Measurements from ENCODE around the gene PTPN13. TPM values are rescaled to one million over a fixed set of nuclear protein-coding genes. Genes with fewer than 3 reads are reported as not detected.

Gene PTPN13
- total and polyA plus RNA-seq, 4 donors = 0.36 to 3.2 (median 1.2) TPM

DNA sequence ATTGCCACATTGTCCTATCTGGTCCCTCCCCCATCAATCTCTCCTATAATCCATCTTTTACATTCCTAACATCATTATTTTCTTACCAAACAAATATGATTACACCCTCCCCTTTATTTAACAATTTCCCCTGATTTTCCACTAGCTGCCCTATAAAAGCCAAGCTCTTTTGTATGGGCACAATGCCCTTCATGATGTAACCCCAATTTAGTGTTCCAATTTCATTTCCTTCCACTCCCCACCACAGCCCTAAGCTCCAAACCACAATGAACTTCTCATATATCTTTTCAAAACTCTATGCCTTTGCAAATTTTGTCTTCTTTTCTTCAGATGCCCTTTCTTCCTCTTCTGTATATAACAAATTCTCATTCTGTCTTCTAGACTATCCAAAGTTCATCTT is 39.5 kb upstream of the PTPN13 start:
- DNase-seq (ENCODE audit: low spot score) = no peak
- Histone ChIP-seq H3K4me1 (ENCODE audit: control insufficient read depth in 4 of 4, insufficient read depth in 4 of 4, low read length in 3 of 4) (no peaks in the 10 kb centered on the region), H3K27me3 (ENCODE audit: control insufficient read depth in 4 of 4, insufficient read depth in 4 of 4, low read length in 3 of 4) (no peaks in the 10 kb centered on the region), H3K36me3 (ENCODE audit: control insufficient read depth in 4 of 4, insufficient read depth in 3 of 4, low read depth in 1 of 4, low read length in 3 of 4) (no peaks in the 10 kb centered on the region), H3K27ac (ENCODE audit: low read depth in 1 of 2, low read length in 2 of 2) (no peak overlapping the region), H3K9ac (ENCODE audit: low read depth in 1 of 2, low read length in 2 of 2) (no peak overlapping the region), H3K4me3 (ENCODE audit: low read depth in 1 of 3, low read length in 3 of 3) (no peak overlapping the region), H3K9me3 (ENCODE audit: control insufficient read depth in 4 of 4, low read length in 3 of 4) (no peaks in the 10 kb centered on the region)
- TF ChIP-seq EGR1 (IDR thresholded peaks at IDR 0.05; ENCODE audit: low read depth in 2 of 2) (no peak), JUND (IDR thresholded peaks at IDR 0.05) (no peak), HNF4A (conservative IDR thresholded peaks at IDR 0.05) (no peak), GABPA (IDR thresholded peaks at IDR 0.05 in 1 of 2, conservative IDR thresholded peaks at IDR 0.05 in 1 of 2) (no peak), SP1 (IDR thresholded peaks at IDR 0.05) (no peak), RXRA (IDR thresholded peaks at IDR 0.05) (no peak), TAF1 (conservative IDR thresholded peaks at IDR 0.05) (no peak), FOXA1 (IDR thresholded peaks at IDR 0.05) (no peak), RAD21 (IDR thresholded peaks at IDR 0.05) (no peak), NR2F2 (IDR thresholded peaks at IDR 0.05) (no peak)
- TF ChIP-seq, protein P1, sequence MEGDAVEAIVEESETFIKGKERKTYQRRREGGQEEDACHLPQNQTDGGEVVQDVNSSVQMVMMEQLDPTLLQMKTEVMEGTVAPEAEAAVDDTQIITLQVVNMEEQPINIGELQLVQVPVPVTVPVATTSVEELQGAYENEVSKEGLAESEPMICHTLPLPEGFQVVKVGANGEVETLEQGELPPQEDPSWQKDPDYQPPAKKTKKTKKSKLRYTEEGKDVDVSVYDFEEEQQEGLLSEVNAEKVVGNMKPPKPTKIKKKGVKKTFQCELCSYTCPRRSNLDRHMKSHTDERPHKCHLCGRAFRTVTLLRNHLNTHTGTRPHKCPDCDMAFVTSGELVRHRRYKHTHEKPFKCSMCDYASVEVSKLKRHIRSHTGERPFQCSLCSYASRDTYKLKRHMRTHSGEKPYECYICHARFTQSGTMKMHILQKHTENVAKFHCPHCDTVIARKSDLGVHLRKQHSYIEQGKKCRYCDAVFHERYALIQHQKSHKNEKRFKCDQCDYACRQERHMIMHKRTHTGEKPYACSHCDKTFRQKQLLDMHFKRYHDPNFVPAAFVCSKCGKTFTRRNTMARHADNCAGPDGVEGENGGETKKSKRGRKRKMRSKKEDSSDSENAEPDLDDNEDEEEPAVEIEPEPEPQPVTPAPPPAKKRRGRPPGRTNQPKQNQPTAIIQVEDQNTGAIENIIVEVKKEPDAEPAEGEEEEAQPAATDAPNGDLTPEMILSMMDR (IDR thresholded peaks at IDR 0.05; ENCODE audit: low read depth, low read length, missing input control) = no peak
- TF ChIP-seq, protein P2, sequence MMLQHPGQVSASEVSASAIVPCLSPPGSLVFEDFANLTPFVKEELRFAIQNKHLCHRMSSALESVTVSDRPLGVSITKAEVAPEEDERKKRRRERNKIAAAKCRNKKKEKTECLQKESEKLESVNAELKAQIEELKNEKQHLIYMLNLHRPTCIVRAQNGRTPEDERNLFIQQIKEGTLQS (IDR thresholded peaks at IDR 0.05) = no peak
- TF ChIP-seq, protein P3, sequence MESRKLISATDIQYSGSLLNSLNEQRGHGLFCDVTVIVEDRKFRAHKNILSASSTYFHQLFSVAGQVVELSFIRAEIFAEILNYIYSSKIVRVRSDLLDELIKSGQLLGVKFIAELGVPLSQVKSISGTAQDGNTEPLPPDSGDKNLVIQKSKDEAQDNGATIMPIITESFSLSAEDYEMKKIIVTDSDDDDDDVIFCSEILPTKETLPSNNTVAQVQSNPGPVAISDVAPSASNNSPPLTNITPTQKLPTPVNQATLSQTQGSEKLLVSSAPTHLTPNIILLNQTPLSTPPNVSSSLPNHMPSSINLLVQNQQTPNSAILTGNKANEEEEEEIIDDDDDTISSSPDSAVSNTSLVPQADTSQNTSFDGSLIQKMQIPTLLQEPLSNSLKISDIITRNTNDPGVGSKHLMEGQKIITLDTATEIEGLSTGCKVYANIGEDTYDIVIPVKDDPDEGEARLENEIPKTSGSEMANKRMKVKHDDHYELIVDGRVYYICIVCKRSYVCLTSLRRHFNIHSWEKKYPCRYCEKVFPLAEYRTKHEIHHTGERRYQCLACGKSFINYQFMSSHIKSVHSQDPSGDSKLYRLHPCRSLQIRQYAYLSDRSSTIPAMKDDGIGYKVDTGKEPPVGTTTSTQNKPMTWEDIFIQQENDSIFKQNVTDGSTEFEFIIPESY (IDR thresholded peaks at IDR 0.05) = no peak

DNA sequence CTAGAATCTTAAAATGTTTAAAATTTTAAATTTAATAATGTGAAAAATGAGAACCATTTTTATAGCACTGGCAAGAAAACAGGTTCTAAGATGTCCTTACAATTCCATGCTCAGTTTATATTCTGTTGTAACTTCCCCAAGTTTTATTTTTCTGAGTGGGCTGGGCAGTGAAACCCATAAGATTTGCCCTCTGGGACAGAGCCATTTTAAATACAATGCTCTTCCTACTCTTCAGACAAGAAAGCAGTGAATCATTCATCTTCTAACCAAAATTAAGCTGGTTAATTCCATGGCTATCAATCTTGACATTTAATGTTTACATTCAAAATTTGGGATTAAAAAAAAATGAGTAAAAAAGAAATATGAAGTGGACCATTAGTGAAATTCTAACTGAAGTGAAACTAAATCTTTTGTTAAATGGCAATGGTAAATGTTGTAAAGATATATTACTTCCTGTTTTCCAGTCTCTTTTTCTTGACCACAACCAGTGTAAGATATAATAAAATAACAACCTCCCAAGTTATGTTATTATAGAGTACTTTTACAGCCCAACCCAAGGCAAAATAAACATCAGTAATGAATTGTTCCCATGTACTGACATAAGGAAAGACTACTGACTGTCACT is 37.2 kb upstream of the PTPN13 start:
- H3K4me3 ChIP-seq (ENCODE audit: low read depth in 1 of 3, low read length in 3 of 3) = no peak overlapping the region
- no peak overlapping the region for H3K27ac ChIP-seq (ENCODE audit: low read depth in 1 of 2, low read length in 2 of 2)
- no peak for DNase-seq (ENCODE audit: low spot score)
- H3K9ac ChIP-seq (ENCODE audit: low read depth in 1 of 2, low read length in 2 of 2) = no peak overlapping the region
- no peaks in the 10 kb centered on the region for H3K36me3 ChIP-seq (ENCODE audit: control insufficient read depth in 4 of 4, insufficient read depth in 3 of 4, low read depth in 1 of 4, low read length in 3 of 4)
- no peaks in the 10 kb centered on the region for H3K9me3 ChIP-seq (ENCODE audit: control insufficient read depth in 4 of 4, low read length in 3 of 4)
- no peaks in the 10 kb centered on the region for H3K4me1 ChIP-seq (ENCODE audit: control insufficient read depth in 4 of 4, insufficient read depth in 4 of 4, low read length in 3 of 4)
- H3K27me3 ChIP-seq (ENCODE audit: control insufficient read depth in 4 of 4, insufficient read depth in 4 of 4, low read length in 3 of 4) = no peaks in the 10 kb centered on the region
- TF ChIP-seq GABPA (IDR thresholded peaks at IDR 0.05 in 1 of 2, conservative IDR thresholded peaks at IDR 0.05 in 1 of 2) (no peak), HNF4A (conservative IDR thresholded peaks at IDR 0.05) (no peak), RAD21 (IDR thresholded peaks at IDR 0.05) (no peak)

DNA sequence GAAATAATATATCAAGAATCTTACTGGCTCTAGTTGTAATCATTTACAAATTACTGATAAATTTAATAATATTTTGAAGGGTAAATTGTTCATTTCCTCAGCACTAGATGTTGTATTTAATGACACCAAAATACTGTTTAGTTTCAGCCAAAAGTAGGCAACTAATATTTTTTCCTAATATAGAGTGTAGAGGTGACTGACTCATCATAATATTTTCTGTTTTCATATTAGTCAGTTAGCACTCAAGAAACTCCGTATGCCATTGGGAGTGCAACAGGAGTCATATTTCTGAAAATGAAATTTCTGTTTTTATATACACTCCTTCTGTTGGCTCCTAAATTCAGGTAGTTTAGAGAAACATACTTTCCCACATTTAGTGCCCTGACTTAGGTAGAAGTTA is 36.6 kb upstream of the PTPN13 start:
- H3K9me3 ChIP-seq (ENCODE audit: control insufficient read depth in 4 of 4, low read length in 3 of 4) = no peaks in the 10 kb centered on the region
- H3K27me3 ChIP-seq (ENCODE audit: control insufficient read depth in 4 of 4, insufficient read depth in 4 of 4, low read length in 3 of 4) = no peaks in the 10 kb centered on the region
- no peak overlapping the region for H3K9ac ChIP-seq (ENCODE audit: low read depth in 1 of 2, low read length in 2 of 2)
- WGBS = 75% methylated on average over 1 of the region's 1 CpG
- no peaks in the 10 kb centered on the region for H3K4me1 ChIP-seq (ENCODE audit: control insufficient read depth in 4 of 4, insufficient read depth in 4 of 4, low read length in 3 of 4)
- no peak for DNase-seq (ENCODE audit: low spot score)
- H3K4me3 ChIP-seq (ENCODE audit: low read depth in 1 of 3, low read length in 3 of 3) = no peak overlapping the region
- no peak overlapping the region for H3K27ac ChIP-seq (ENCODE audit: low read depth in 1 of 2, low read length in 2 of 2)
- no peaks in the 10 kb centered on the region for H3K36me3 ChIP-seq (ENCODE audit: control insufficient read depth in 4 of 4, insufficient read depth in 3 of 4, low read depth in 1 of 4, low read length in 3 of 4)
- TF ChIP-seq JUND (IDR thresholded peaks at IDR 0.05) (no peak), HNF4A (conservative IDR thresholded peaks at IDR 0.05) (no peak)

All from liver (tissue), 9 donors.